ENCODE data around the gene IL16. TPM values are rescaled to one million over a fixed set of nuclear protein-coding genes. Genes with fewer than 3 reads are reported as not detected.

The IL16 gene
- total and polyA plus RNA-seq, 9 of the 15 experiments (the other 6 are each of a cell fraction or from before 2014, with no cell fraction given), result 1.4 to 18.8 (median 10.6) TPM

GRCh38 chr15:81182031-81182755, 14.5 kb upstream of the IL16 start:
- Histone ChIP-seq H3K4me2 (ENCODE audit: insufficient read depth, low read length) (no peak overlapping the region), H3K9me1 (ENCODE audit: control insufficient read depth, insufficient read depth, low read length) (no peaks in the 10 kb centered on the region), H3K36me3 (ENCODE audit: control insufficient read depth, insufficient read depth, low read length) (no peaks in the 10 kb centered on the region), H3K79me2 (ENCODE audit: control insufficient read depth, insufficient read depth, low read length) (no peaks in the 10 kb centered on the region), H4K20me1 (replicated peaks; ENCODE audit: control insufficient read depth, insufficient read depth, low read length) (no peaks in the 10 kb centered on the region), H3K4me1 (replicated peaks in 1 of 2; ENCODE audit: control insufficient read depth in 2 of 2, insufficient read depth in 2 of 2, low read length in 2 of 2) (no peaks in the 10 kb centered on the region; a peak in 1 of 5 replicates), H3K4me3 (no peak overlapping the region), H3K27me3 (ENCODE audit: control insufficient read depth in 2 of 2, insufficient read depth in 2 of 2, low read length in 2 of 2) (no peaks in the 10 kb centered on the region), H3K9ac (ENCODE audit: insufficient read depth in 1 of 2, low read depth in 2 of 2, low read length in 2 of 2) (no peak overlapping the region), H2AFZ (ENCODE audit: low read depth, low read length) (no peak overlapping the region), H3K27ac (ENCODE audit: extremely low read depth, low read depth, low read length) (no peak overlapping the region), H3K9me3 (replicated peaks; ENCODE audit: control insufficient read depth, insufficient read depth, low read depth, low read length) (no peaks in the 10 kb centered on the region)
- DNase-seq (ENCODE audit: extremely low read depth in 1 of 4, low spot score in 3 of 4), result no peak
- FAIRE-seq, result no peak
- TF ChIP-seq MIER1 (IDR thresholded peaks at IDR 0.05; ENCODE audit: low read depth) (no peak), GTF2A2 (tag; IDR thresholded peaks at IDR 0.05) (no peak), CCNT2 (IDR thresholded peaks at IDR 0.05; ENCODE audit: borderline replicate concordance, extremely low read depth, insufficient read length, low read depth, low read length) (no peak), POLR2G (IDR thresholded peaks at IDR 0.05; ENCODE audit: low read depth, low read length) (no peak), ZNF143 (CRISPR knock-in tag; IDR thresholded peaks at IDR 0.05) (no peak), FOXP4 (CRISPR knock-in tag; IDR thresholded peaks at IDR 0.05; ENCODE audit: borderline replicate concordance) (no peak), HNRNPUL1 (IDR thresholded peaks at IDR 0.05; ENCODE audit: low read length) (no peak), HSF4 (CRISPR knock-in tag; IDR thresholded peaks at IDR 0.05; ENCODE audit: borderline replicate concordance) (no peak), FOSL1 (tag; conservative IDR thresholded peaks at IDR 0.05) (no peak), ARID3B (CRISPR knock-in tag; IDR thresholded peaks at IDR 0.05; ENCODE audit: borderline replicate concordance) (no peak), KAT7 (CRISPR knock-in tag; IDR thresholded peaks at IDR 0.05; ENCODE audit: borderline replicate concordance) (no peak), E2F5 (CRISPR knock-in tag; IDR thresholded peaks at IDR 0.05) (no peak), FOXJ2 (tag; IDR thresholded peaks at IDR 0.05) (no peak)
- in situ Hi-C loops (cut with MboI), result no loop called here
- CTCF ChIA-PET (ENCODE audit: low intra/inter-chr PET ratio), result no interaction called here
- WGBS (ENCODE audit: insufficient coverage, low coverage, missing lambda C conversion rate), result 69% methylated on average over 13 of the region's 13 CpGs
- intact Hi-C loops (cut with micrococcal nuclease), result no loop called here
- POLR2A ChIA-PET, result interaction anchor here (0.6 to 1.0 kb wide), 2 partner anchors 9 to 1766 kb away, joined by 3 to 4 read pairs; no protein-coding TSS in a partner anchor
- no TSS peak for BruUV-seq (replicated peaks)
- ATAC-seq, result no peak
